HEK293 (cell line): ENCODE results near the gene CCNY.
"Not testable (repeated sequence)": the region's sequence is repeated elsewhere in the genome, so short reads cannot be mapped to it uniquely, and the experiment has no call there.

ENCODE experiments used
- CTCF ChIA-PET: fragments of 350-600 bp; formaldehyde crosslinking; extraction: SDS; loops from one replicate; lab custom pipeline; 2021; ENCODE audit warnings: antibody characterized with exemption; lab: Yijun Ruan, JAX
- POLR2A ChIA-PET: fragments of 300-600 bp; formaldehyde crosslinking; extraction: SDS; loops from one replicate; lab custom pipeline; 2020; ENCODE audit warnings: antibody characterized with exemption, inconsistent platforms; lab: Yijun Ruan, JAX
- H3K27ac ChIP-seq: fragments of 200-500 bp; sonication (Bioruptor generic); 2 replicates; pipeline ENCODE4 v1.5.1; 2014; ENCODE audit warnings: low read depth, low read length, control low read depth, inconsistent platforms; ENCODE audit errors: extremely low read depth
- H3K36me3 ChIP-seq, 2 experiments: fragments of 200-500 bp in 1 of 2; sonication (Bioruptor generic) in 1 of 2; 1 replicate in 1 of 2; 2 replicates in 1 of 2; pipeline ENCODE4 v1.5.1; 2014 to 2017; ENCODE audit warnings: inconsistent platforms in 2 of 2, low read length in 2 of 2; ENCODE audit not compliant: control insufficient read depth in 2 of 2, insufficient read depth in 1 of 2
- H3K4me1 ChIP-seq: fragments of 200-500 bp; sonication (Bioruptor generic); 2 replicates; pipeline ENCODE4 v1.5.1; 2014; ENCODE audit warnings: mild to moderate bottlenecking, low read length, inconsistent platforms; ENCODE audit not compliant: control insufficient read depth, insufficient read depth
- H3K4me3 ChIP-seq: 2 replicates; pipeline ENCODE4 v1.5.1; 2011; ENCODE audit warnings: low read depth, mild to moderate bottlenecking, control low read depth, low read length, moderate library complexity
- H3K9me3 ChIP-seq: fragments of 200-500 bp; sonication (Bioruptor generic); 2 replicates; pipeline ENCODE4 v1.5.1; 2014; ENCODE audit warnings: low read depth, low read length, inconsistent platforms; ENCODE audit not compliant: control insufficient read depth, insufficient read depth
- GFI1B ChIP-seq: fragments of 450-650 bp; formaldehyde crosslinking; IDR thresholded peaks from 2 replicates; pipeline ENCODE4 v1.5.1; 2016; ENCODE audit warnings: missing biosample characterization, missing genetic modification characterization
- GLI2 ChIP-seq: fragments of 450-650 bp; formaldehyde crosslinking; IDR thresholded peaks from 2 replicates; pipeline ENCODE4; 2017; ENCODE audit warnings: missing biosample characterization, missing genetic modification characterization, low read depth, borderline replicate concordance
- GLIS1 ChIP-seq: fragments of 450-650 bp; formaldehyde crosslinking; IDR thresholded peaks from 2 replicates; pipeline ENCODE4 v1.5.1; 2016; ENCODE audit warnings: missing biosample characterization, missing genetic modification characterization
- SCRT2 ChIP-seq: fragments of 450-650 bp; formaldehyde crosslinking; IDR thresholded peaks from 2 replicates; pipeline ENCODE4 v1.5.1; 2016; ENCODE audit warnings: missing biosample characterization, missing genetic modification characterization
- ZBTB8A ChIP-seq: fragments of 450-650 bp; formaldehyde crosslinking; IDR thresholded peaks from 2 replicates; pipeline ENCODE4 v1.5.1; 2016; ENCODE audit warnings: missing biosample characterization, missing genetic modification characterization
- ZIC2 ChIP-seq: fragments of 450-650 bp; formaldehyde crosslinking; IDR thresholded peaks from 2 replicates; pipeline ENCODE4 v1.5.1; 2016; ENCODE audit warnings: missing biosample characterization, missing genetic modification characterization
- ZNF19 ChIP-seq: fragments of 450-650 bp; formaldehyde crosslinking; IDR thresholded peaks from 2 replicates; pipeline ENCODE4; 2016; ENCODE audit warnings: missing biosample characterization, missing genetic modification characterization, low read depth
- ZNF202 ChIP-seq: fragments of 450-650 bp; formaldehyde crosslinking; IDR thresholded peaks from 2 replicates; pipeline ENCODE4 v1.5.1; 2016; ENCODE audit warnings: missing biosample characterization, missing genetic modification characterization, borderline replicate concordance
- ZNF292 ChIP-seq: fragments of 450-650 bp; formaldehyde crosslinking; IDR thresholded peaks from 2 replicates; pipeline ENCODE4 v1.5.1; 2016; ENCODE audit warnings: low read depth, missing biosample characterization, missing genetic modification characterization, borderline replicate concordance
- ZNF366 ChIP-seq: fragments of 450-650 bp; formaldehyde crosslinking; conservative IDR thresholded peaks from 2 replicates; pipeline ENCODE4 v1.5.1; 2016; ENCODE audit warnings: missing biosample characterization, missing genetic modification characterization
- ZNF529 ChIP-seq: fragments of 450-650 bp; formaldehyde crosslinking; IDR thresholded peaks from 2 replicates; pipeline ENCODE4 v1.5.1; 2017; ENCODE audit warnings: missing genetic modification characterization, missing biosample characterization; ENCODE audit not compliant: insufficient replicate concordance
- ZNF560 ChIP-seq: fragments of 450-650 bp; formaldehyde crosslinking; IDR thresholded peaks from 2 replicates; pipeline ENCODE4 v1.5.1; 2017; ENCODE audit warnings: missing biosample characterization, missing genetic modification characterization, borderline replicate concordance
- ZNF596 ChIP-seq: fragments of 450-650 bp; IDR thresholded peaks from 2 replicates; pipeline ENCODE4 v1.5.0; 2018; ENCODE audit warnings: missing biosample characterization, mild to moderate bottlenecking, missing genetic modification characterization, moderate library complexity
- ZNF600 ChIP-seq: fragments of 450-650 bp; formaldehyde crosslinking; IDR thresholded peaks from 2 replicates; pipeline ENCODE4 v1.5.1; 2016; ENCODE audit warnings: missing biosample characterization, missing genetic modification characterization
- ZNF623 ChIP-seq: fragments of 450-650 bp; formaldehyde crosslinking; IDR thresholded peaks from 2 replicates; pipeline ENCODE4 v1.5.1; 2016; ENCODE audit warnings: missing biosample characterization, missing genetic modification characterization
- ZNF664 ChIP-seq: fragments of 450-650 bp; formaldehyde crosslinking; IDR thresholded peaks from 2 replicates; pipeline ENCODE4 v1.5.1; 2016; ENCODE audit warnings: missing biosample characterization, missing genetic modification characterization
- ZNF792 ChIP-seq: fragments of 450-650 bp; formaldehyde crosslinking; IDR thresholded peaks from 2 replicates; pipeline ENCODE4 v1.5.1; 2016; ENCODE audit warnings: missing biosample characterization, missing genetic modification characterization
- TF ChIP-seq, protein P1 (sequence below): fragments of 450-650 bp; formaldehyde crosslinking; IDR thresholded peaks from 2 replicates; pipeline ENCODE4 v1.5.1; 2017; ENCODE audit warnings: missing biosample characterization, mild to moderate bottlenecking, missing genetic modification characterization, moderate library complexity

The CCNY gene

DNA sequence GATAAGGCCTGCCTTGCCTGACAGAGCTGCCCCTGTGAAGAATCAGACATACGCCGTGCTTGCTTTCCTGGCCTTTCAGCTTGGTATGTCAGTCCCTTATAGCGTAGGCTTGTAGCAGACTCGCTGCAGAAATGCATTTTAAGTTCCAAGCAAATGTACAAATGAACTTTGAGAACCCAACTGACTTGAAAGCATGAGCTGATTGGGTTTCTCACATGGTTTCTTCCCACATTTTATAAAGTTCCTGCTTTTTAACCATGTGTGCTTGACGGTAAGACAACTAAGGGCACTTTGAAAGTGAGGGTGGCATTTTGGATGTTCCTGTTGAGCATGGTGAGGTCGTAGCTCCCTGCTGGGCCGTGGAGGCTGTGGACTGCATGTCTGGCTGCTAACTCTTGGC, 62.6 kb downstream of the CCNY start:
- no peaks in the 10 kb centered on the region for H3K9me3 ChIP-seq
- no peak overlapping the region for H3K27ac ChIP-seq
- ChIA-PET CTCF (no interaction called here), POLR2A (no interaction called here)
- peak; percentile 27; the same call in 1 of the 2 replicates for TF ChIP-seq SCRT2
- no peak for TF ChIP-seq ZNF792 (tag by site-specific recombination)
- H3K4me3 ChIP-seq = no peak overlapping the region
- H3K4me1 ChIP-seq = peaks cover 5% of the 10 kb centered on the region
- no peaks in the 10 kb centered on the region for H3K36me3 ChIP-seq

DNA sequence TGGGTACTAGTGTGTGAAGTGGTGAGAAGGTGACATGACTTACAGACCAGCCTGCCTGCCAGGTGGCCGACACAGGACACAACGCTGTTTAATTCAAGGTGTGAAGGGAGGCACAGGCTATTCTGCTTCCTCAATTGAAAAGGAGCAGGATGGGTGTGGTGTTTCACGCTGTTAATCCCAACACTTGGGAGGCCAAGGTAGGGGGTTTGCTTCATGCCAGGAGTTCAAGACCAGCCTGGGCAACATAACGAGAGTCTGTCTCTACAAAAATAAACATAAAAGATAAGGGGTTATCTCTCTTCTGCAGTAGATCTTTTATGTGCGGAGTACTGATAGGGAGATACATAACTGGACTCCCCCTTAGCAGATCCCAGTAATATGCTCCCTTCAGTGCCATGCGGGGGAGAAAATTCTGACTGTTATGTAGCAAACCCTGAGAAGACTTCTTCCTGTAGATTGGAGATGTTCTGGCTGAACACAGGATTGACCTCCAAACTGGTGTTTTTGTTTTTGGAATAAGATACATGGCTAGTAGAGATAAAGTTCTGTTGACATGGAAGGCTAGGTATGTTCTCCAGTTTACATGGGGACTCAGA, 63.2 kb downstream of the CCNY start:
- Histone ChIP-seq H3K4me1 (peaks cover 5% of the 10 kb centered on the region), H3K4me3 (no peak overlapping the region), H3K36me3 (no peaks in the 10 kb centered on the region), H3K27ac (no peak overlapping the region), H3K9me3 (no peaks in the 10 kb centered on the region)
- CTCF ChIA-PET = interaction anchor here (0.6 kb wide), 1 partner anchor 24 kb away, joined by 4 read pairs; no protein-coding TSS in a partner anchor
- POLR2A ChIA-PET = no interaction called here
- TF ChIP-seq ZNF596 (tag by site-specific recombination) (no peak), ZIC2 (peak; percentile 55), GLIS1 (tag by site-specific recombination) (peak; percentile 54)

DNA sequence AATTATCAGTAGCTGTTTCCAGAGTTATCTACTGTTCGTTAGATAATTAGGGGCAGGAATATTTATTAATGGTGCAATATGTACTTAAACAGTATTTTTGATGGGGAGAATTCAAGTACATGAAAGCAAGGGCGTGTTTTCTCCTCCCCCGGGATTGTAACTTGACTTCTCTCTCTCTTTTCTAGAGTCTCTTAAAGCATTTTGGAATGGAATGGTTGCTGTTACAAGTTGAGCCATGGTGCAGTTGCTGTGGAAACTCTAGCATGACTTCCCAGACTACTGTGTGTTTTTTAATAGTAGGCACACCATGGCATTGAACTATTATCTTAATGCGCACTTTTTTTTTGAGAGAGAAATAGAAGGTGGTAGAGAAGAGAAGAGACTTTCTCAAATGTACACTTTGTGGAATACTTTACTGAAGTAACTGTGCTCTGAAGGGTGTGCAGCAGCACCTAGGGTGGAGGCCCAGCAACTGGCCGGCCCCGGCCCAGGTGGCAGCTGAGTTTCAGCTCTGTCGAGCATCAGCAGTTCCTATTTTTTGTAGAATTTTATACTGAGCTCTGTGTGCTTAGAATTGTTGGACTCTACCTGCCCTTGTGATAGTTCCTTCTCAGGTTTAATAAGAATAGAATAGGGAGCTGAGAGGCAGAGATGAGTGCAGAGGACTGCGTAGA, 64.4 kb downstream of the CCNY start:
- POLR2A ChIA-PET = interaction anchor here (0.7 kb wide), 1 partner anchor 74 kb away, joined by 4 read pairs; no protein-coding TSS in a partner anchor
- CTCF ChIA-PET = interaction anchor here (1.1 kb wide), 1 partner anchor 9 kb away, joined by 5 read pairs; no protein-coding TSS in a partner anchor
- Histone ChIP-seq H3K4me3 (no peak overlapping the region), H3K36me3 (no peaks in the 10 kb centered on the region), H3K4me1 (peaks cover 5% of the 10 kb centered on the region; the same call in 1 of the 2 replicates), H3K9me3 (no peaks in the 10 kb centered on the region), H3K27ac (no peak overlapping the region)
- TF ChIP-seq, protein P1, sequence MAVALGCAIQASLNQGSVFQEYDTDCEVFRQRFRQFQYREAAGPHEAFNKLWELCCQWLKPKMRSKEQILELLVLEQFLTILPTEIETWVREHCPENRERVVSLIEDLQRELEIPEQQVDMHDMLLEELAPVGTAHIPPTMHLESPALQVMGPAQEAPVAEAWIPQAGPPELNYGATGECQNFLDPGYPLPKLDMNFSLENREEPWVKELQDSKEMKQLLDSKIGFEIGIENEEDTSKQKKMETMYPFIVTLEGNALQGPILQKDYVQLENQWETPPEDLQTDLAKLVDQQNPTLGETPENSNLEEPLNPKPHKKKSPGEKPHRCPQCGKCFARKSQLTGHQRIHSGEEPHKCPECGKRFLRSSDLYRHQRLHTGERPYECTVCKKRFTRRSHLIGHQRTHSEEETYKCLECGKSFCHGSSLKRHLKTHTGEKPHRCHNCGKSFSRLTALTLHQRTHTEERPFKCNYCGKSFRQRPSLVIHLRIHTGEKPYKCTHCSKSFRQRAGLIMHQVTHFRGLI (tag by site-specific recombination) = no peak

DNA sequence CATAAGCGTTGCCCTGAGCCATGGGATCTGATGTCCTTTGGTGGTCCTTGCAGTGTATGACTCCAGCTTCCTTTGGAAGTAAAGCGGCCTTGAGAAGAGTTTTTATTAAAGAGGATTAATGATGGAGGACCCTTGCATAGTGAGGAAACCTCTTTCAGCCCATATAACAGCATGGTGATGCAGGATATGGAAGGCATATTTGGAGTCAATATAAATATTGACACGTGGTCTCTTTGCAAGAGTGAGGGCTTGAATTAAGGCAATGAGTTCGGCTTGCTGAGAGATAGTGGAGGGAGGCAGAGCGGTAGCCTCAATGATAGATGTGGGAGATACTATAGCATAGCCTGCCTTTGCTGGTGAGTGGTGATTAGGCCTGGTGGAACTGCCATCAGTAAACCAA, 67.2 kb downstream of the CCNY start:
- H3K27ac ChIP-seq, H3K36me3 ChIP-seq, H3K9me3 ChIP-seq, CTCF ChIA-PET, H3K4me3 ChIP-seq, H3K4me1 ChIP-seq: not testable (repeated sequence)
- POLR2A ChIA-PET = interaction anchor here (0.8 kb wide), 1 partner anchor 10 kb away, joined by 3 read pairs; no protein-coding TSS in a partner anchor
- TF ChIP-seq ZNF600 (tag by site-specific recombination) = peak; percentile 98

DNA sequence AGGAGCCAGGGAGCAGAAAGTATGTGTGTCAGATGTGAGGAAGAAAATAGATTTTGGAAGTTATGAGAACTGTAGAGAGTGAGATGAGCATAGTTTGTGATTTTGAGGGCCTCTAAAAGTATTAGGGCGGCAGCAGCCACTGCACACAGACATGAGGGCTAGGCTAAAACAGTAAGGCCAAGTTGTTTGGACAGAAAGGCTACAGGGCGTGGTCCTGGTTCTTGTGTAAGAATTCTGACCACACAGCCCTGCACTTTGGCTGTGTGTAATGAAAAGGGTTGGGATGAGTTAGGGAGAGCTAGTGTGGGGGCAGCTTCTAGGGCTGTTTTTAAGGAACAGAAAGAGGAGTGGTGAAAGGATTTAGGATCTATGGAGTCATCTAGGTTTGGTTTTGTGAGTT, 67.8 kb downstream of the CCNY start:
- H3K9me3 ChIP-seq, H3K4me3 ChIP-seq, H3K36me3 ChIP-seq, CTCF ChIA-PET, H3K4me1 ChIP-seq, H3K27ac ChIP-seq: not testable (repeated sequence)
- POLR2A ChIA-PET = interaction anchor here (0.8 kb wide), 1 partner anchor 9 kb away, joined by 3 read pairs; no protein-coding TSS in a partner anchor

DNA sequence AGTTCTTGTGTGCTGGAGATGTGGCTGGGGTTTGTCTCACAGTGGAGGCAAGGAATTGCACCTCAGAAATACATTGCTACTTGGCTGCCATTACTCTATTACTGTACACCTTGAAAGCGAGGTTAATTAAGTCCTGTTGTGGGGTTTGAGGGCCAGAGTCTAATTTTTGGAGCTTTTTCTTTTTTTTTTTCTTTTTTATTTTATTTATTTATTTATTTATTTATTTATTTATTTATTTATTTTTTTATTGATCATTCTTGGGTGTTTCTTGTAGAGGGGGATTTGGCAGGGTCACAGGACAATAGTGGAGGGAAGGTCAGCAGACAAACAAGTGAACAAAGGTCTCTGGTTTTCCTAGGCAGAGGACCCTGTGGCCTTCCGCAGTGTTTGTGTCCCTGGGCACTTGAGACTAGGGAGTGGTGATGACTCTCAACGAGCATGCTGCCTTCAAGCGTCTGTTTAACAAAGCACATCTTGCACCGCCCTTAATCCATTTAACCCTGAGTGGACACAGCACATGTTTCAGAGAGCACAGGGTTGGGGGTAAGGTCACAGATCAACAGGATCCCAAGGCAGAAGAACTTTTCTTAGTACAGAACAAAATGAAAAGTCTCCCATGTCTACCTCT, 69.8 kb downstream of the CCNY start:
- H3K36me3 ChIP-seq, H3K4me1 ChIP-seq, H3K4me3 ChIP-seq, H3K9me3 ChIP-seq, POLR2A ChIA-PET, H3K27ac ChIP-seq: not testable (repeated sequence)
- CTCF ChIA-PET = interaction anchor here (0.6 kb wide), 1 partner anchor 154 kb away, joined by 3 read pairs; no protein-coding TSS in a partner anchor
- TF ChIP-seq ZNF19 (0 out of 2 replicates have a peak, but pooled peaks have one; percentile 45), ZNF529 (tag by site-specific recombination) (peak; percentile 79), ZNF366 (0 out of 2 replicates have a peak, but pooled peaks have one; percentile 21), ZNF292 (tag by site-specific recombination) (0 out of 2 replicates have a peak, but pooled peaks have one; percentile 64), ZBTB8A (peak; percentile 88), ZNF664 (tag by site-specific recombination) (peak; percentile 78), GFI1B (tag by site-specific recombination) (peak; percentile 12; the same call in 1 of the 2 replicates), ZNF560 (tag by site-specific recombination) (peak; percentile 96), ZNF623 (peak; percentile 83), ZNF202 (tag by site-specific recombination) (0 out of 2 replicates have a peak, but pooled peaks have one; percentile 73), GLI2 (tag by site-specific recombination) (peak; percentile 66; the same call in 1 of the 2 replicates)
